ENCODE data around the gene CEP112.

DNA sequence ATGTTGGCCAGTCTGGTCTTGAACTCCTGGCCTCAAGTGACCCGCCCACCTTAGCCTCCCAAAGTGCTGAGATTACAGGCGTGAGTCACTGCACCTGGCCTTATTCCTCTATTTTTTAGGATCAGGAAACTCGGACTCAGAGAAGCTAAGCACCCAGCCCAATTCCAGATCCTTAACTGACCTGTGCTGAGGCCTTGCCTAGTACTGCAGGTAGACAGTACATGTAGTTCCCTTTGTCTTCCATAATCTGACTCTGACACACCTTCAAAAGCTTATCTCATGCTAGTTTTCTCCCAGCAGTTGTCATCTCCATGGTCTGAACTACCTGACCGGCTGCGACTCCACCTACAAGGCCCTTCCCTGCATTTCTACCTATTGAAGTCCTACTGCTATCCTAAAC is 564.8 kb downstream of the CEP112 start:
- TF ChIP-seq POLR2AphosphoS5 (IDR thresholded peaks at IDR 0.05; ENCODE audit: borderline replicate concordance, low read depth, low read length) (no peak), EZH2 (IDR thresholded peaks at IDR 0.05) (no peak)

All from SK-N-MC (cell line).